HEK293T (cell line): ENCODE measurements around the gene FZD7.

Source experiments
- BHLHE40 ChIP-seq: fragments of 450-650 bp; IDR thresholded peaks from 2 replicates; pipeline ENCODE4 v1.6.1; 2016; ENCODE audit warnings: mild to moderate bottlenecking, moderate library complexity, borderline replicate concordance
- CTBP1 ChIP-seq: fragments of 450-650 bp; IDR thresholded peaks from 2 replicates; pipeline ENCODE4 v1.6.1; 2016; ENCODE audit warnings: borderline replicate concordance
- FOXA1 ChIP-seq: fragments of 450-650 bp; IDR thresholded peaks from 2 replicates; pipeline ENCODE4 v1.6.1; 2016; ENCODE audit warnings: mild to moderate bottlenecking
- PKNOX1 ChIP-seq: fragments of 450-650 bp; IDR thresholded peaks from 2 replicates; pipeline ENCODE4 v1.6.1; 2016
- SP1 ChIP-seq: fragments of 450-650 bp; IDR thresholded peaks from 2 replicates; pipeline ENCODE4 v1.6.1; 2017

- TF ChIP-seq PKNOX1 (no peak), SP1 (no peak), CTBP1 (no peak), FOXA1 (no peak), BHLHE40 (no peak)
Measured at GRCh38 chr2:202064171-202064880, 30.7 kb downstream of the FZD7 start.
